Metanephros (tissue), 1 donor: ENCODE data around the gene FLACC1. TPM values are rescaled to one million over a fixed set of nuclear protein-coding genes. Genes with fewer than 3 reads are reported as not detected.

Experiments used
- total RNA-seq: library from RNA; depleted of rRNA; stranded (reverse); fragments of >200 nt; gene quantifications from one replicate; pipeline ENCODE4 v1.2.3, GENCODE V29; 2014

FLACC1 gene, protein sequence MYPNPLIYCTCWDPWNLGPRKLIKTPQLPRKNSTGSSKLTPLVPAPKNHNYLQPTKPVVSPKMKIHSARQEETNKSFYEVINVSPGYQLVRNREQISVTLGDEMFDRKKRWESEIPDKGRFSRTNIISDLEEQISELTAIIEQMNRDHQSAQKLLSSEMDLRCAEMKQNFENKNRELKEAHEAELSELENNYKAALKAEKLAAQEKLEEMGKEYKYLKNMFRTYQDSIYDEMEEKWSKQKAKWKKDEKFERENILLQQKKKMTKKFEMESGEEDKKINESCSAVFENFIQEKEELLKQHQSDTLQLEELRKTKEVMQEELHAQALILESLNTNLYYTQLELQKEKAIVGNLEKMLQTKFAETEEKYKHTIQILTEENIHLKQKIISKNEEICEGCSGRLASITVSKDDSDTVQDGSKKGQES
- 3.5 TPM for total RNA-seq

DNA sequence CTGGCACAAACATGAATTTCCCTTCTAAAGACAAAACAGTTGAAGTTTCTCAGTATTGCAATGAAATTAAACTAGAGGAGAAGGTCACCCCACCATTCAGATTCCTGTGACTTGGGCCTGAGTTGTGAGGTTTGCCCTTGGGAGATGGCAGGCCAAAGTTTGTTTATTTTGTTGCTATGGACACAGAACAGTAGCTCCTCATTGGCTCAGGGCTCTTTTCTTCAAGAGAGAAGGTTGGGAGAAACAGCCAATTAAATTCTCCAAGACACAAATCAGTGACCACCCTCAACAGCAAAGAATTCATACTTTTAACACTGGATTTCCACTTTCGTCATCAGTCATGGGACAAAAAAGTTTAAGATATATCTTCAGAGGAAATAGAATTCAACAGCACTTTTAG is at the start of gene FLACC1:
Gene FLACC1 (minus strand): TSS at position 125 of the 400 bp plus-strand sequence. CDS start 5,941 bp downstream, outside the sequence.

DNA sequence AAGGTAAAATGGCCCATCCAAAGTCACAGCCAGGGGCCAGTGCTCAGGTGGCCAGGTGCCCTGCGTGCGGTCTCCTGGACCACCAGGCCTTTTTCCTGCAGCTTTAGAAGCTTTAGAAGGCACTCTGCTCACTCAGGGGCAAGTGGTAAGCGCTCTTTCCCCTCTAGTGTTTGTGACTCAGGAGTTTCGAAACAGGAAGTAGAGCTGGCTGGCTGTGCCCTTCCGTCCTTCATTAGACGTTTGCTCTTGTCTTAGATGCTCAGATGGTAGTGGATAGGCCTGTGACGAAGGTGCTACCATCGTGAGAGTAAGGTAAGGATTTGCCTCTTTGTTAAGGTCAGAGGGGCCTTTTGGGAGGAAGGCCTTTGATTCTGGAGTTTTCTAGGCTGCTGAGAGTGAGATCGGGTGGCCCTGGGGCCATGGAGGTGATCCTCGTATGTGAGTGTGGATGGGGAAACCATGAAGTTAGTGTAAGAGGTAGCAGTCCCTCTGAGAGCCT is 96.8 kb downstream of the FLACC1 start, which contains the start of gene CASP8:
Gene CASP8 (plus strand): TSS at position 235 of the 499 bp plus-strand sequence. CDS start 5,951 bp downstream, outside the sequence.

Other genes with a start within 250 kb of the FLACC1 start
- 115 TPM for gene CFLAR, start 241.2 kb downstream of the FLACC1 start, total RNA-seq
- 23.4 TPM for gene CASP10, start 174.2 kb downstream of the FLACC1 start, total RNA-seq
- gene CASP8, start 96.8 kb downstream of the FLACC1 start, total RNA-seq, result 14.5 TPM
- gene TRAK2, start 94.1 kb upstream of the FLACC1 start, total RNA-seq, result 38.2 TPM
- 69.2 TPM for gene STRADB, start 94.4 kb upstream of the FLACC1 start, total RNA-seq